Upper lobe of left lung (tissue), 6 donors: ENCODE measurements around the gene RILPL2. TPM values are rescaled to one million over a fixed set of nuclear protein-coding genes. Genes with fewer than 3 reads are reported as not detected.

Source experiments
- ATAC-seq, 2 donors: fragments of 200-7000 bp; cut with Tn5 transposase; one replicate each; pipeline ENCODE4 v1.9.1; 2022; ENCODE audit warnings: mild to moderate bottlenecking in 2 of 2, moderate library complexity in 2 of 2; ENCODE audit not compliant: low FRiP score in 2 of 2
- DNase-seq, 2 donors: peaks; one replicate each; pipeline ENCODE4 v3.0.0-alpha.2; 2019 to 2020
- H3K27ac ChIP-seq, 4 donors: fragments of 200-600 bp; sonication (generic); one replicate each; pipeline ENCODE4 v1.5.1; 2016 to 2019
- H3K27me3 ChIP-seq, 4 donors: fragments of 200-600 bp; sonication (generic); one replicate each; pipeline ENCODE4 v1.5.1; 2017 to 2019
- H3K36me3 ChIP-seq, 4 donors: fragments of 200-600 bp; sonication (generic); one replicate each; pipeline ENCODE4 v1.5.1; 2016 to 2019
- H3K4me1 ChIP-seq, 4 donors: fragments of 200-600 bp; sonication (generic); one replicate each; pipeline ENCODE4 v1.5.1; 2018 to 2019
- H3K4me3 ChIP-seq, 4 donors: fragments of 200-600 bp; sonication (generic); one replicate each; pipeline ENCODE4 v1.5.1; 2017 to 2019; ENCODE audit warnings: mild to moderate bottlenecking in 2 of 4, moderate library complexity in 1 of 4
- H3K9me3 ChIP-seq, 4 donors: fragments of 200-600 bp; sonication (generic); one replicate each; pipeline ENCODE4 v1.5.1; 2018 to 2019
- EP300 ChIP-seq, 4 donors: sonication (generic); formaldehyde crosslinking; IDR thresholded peaks; one replicate each; pipeline ENCODE4 v1.5.1; 2017; ENCODE audit warnings: antibody characterized with exemption in 4 of 4, control low read depth in 2 of 4
- POLR2A ChIP-seq, 4 donors: fragments of 450-650 bp; IDR thresholded peaks; one replicate each; pipeline ENCODE4 v1.5.1; 2016 to 2017; ENCODE audit warnings: antibody characterized with exemption in 4 of 4, mild to moderate bottlenecking in 2 of 4
- POLR2AphosphoS5 ChIP-seq, 2 donors: sonication (generic); formaldehyde crosslinking; IDR thresholded peaks; one replicate each; pipeline ENCODE4 v1.5.1; 2017; ENCODE audit warnings: antibody characterized with exemption in 2 of 2
- WGBS, 2 donors: methylation state at CpG; one replicate each; pipeline ENCODE4 v1.1.5; 2017 to 2018; 5-methylcytosine and 5-hydroxymethylcytosine counted together
- total RNA-seq, 6 donors: library from RNA; depleted of rRNA in 4 of 6; stranded (reverse); fragments of >200 nt in 4 of 6; gene quantifications; one replicate each; pipeline versions ENCODE4 v1.1.0 to v1.2.1, GENCODE V29; 2016 to 2021
- TF ChIP-seq, protein P1 (sequence below), 6 experiments: fragments of 450-650 bp in 4 of 6; fragments of 200-600 bp in 2 of 6; sonication (generic) in 2 of 6; IDR thresholded peaks; one replicate each; pipeline ENCODE4 v1.5.1; 2016 to 2019; ENCODE audit warnings: antibody characterized with exemption in 6 of 6
- donor health status: DM: no; HTN: no; CAD: no; lungs with moderate emphysema.
- donor health status: DM: no; HTN: yes; CAD: no; lungs with severe emphysema.

Gene RILPL2
- total RNA-seq, 6 donors from 2014 or later: 12.5 to 29.9 (median 14.6) TPM

DNA sequence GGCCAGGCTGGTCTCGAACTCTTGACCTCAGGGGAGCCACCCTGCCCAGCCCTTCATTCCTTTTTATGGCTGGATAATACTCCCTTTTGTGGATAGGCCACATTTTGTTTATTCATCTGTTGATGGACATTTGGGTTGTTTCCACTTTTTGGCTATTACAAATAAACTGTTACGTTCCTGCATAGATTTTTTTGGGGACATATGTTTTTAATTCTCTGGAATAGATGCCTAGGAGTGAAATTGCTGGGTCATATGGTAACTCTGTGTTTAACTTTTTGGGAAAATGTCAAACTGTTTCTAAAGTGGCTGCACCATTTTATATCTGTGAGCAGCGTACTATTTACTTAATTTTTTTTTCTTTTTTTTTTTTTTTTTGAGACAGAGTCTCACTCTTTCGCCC lies 42.7 kb downstream of the RILPL2 start:
- Histone ChIP-seq H3K36me3 (peaks cover 35 to 80% (median 57%) of the 10 kb centered on the region in 4 donors), H3K27me3 (no peaks in the 10 kb centered on the region), H3K27ac (no peak overlapping the region), H3K9me3 (no peaks in the 10 kb centered on the region), H3K4me1 (peaks cover 33 to 49% (median 35%) of the 10 kb centered on the region in 4 donors), H3K4me3 (no peak overlapping the region)
- WGBS, 2 donors: 87 to 90% methylated on average over 4 of the region's 4 CpGs
- DNase-seq (no peak), ATAC-seq (no peak)
- no peak for TF ChIP-seq POLR2AphosphoS5 (IDR thresholded peaks at IDR 0.05)
- TF ChIP-seq POLR2A (IDR thresholded peaks at IDR 0.05): no peak
- TF ChIP-seq, protein P1, sequence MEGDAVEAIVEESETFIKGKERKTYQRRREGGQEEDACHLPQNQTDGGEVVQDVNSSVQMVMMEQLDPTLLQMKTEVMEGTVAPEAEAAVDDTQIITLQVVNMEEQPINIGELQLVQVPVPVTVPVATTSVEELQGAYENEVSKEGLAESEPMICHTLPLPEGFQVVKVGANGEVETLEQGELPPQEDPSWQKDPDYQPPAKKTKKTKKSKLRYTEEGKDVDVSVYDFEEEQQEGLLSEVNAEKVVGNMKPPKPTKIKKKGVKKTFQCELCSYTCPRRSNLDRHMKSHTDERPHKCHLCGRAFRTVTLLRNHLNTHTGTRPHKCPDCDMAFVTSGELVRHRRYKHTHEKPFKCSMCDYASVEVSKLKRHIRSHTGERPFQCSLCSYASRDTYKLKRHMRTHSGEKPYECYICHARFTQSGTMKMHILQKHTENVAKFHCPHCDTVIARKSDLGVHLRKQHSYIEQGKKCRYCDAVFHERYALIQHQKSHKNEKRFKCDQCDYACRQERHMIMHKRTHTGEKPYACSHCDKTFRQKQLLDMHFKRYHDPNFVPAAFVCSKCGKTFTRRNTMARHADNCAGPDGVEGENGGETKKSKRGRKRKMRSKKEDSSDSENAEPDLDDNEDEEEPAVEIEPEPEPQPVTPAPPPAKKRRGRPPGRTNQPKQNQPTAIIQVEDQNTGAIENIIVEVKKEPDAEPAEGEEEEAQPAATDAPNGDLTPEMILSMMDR (IDR thresholded peaks at IDR 0.05): no peak
- TF ChIP-seq EP300 (IDR thresholded peaks at IDR 0.05): no peak

DNA sequence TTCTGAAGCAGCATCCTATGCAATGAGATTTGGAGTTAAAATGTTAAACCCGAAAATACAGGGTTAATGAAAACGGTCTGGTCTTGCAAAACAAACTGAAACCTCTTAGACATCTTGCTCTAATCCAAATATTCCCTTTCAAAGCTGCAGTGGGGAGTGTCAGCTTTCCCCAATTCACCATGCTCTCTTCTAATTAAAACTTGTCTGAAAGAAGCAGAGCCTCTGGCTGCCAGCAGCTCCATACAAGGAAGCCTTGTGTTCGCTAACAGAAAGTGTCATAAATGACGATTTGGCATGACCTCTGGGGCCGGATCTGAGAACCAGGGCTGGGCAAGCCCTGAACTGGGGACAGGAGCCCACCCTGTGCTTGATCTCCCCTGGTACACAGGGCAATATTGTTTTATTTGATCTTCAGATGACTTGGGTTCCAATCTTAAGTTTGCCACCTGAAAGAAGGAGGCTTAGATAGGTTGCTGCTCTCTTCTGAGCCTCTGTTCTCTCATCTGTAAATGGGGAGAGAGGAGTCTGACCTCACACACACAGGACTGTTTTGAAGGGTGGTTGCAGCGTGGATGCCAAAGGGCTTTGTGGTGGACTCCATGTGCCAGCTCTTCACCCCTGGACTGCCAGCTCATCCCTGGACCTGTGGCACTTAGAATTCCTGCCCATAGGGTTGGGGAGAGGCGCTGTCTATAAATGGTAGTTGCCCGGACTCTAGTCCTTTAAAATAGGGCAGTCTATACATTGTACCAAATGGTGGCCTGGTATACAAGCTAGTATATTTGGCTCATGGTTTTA lies 44.7 kb downstream of the RILPL2 start:
- no peak for TF ChIP-seq POLR2AphosphoS5 (IDR thresholded peaks at IDR 0.05)
- TF ChIP-seq POLR2A (IDR thresholded peaks at IDR 0.05): no peak
- TF ChIP-seq, protein P1 (IDR thresholded peaks at IDR 0.05): no peak
- TF ChIP-seq EP300 (IDR thresholded peaks at IDR 0.05): no peak

DNA sequence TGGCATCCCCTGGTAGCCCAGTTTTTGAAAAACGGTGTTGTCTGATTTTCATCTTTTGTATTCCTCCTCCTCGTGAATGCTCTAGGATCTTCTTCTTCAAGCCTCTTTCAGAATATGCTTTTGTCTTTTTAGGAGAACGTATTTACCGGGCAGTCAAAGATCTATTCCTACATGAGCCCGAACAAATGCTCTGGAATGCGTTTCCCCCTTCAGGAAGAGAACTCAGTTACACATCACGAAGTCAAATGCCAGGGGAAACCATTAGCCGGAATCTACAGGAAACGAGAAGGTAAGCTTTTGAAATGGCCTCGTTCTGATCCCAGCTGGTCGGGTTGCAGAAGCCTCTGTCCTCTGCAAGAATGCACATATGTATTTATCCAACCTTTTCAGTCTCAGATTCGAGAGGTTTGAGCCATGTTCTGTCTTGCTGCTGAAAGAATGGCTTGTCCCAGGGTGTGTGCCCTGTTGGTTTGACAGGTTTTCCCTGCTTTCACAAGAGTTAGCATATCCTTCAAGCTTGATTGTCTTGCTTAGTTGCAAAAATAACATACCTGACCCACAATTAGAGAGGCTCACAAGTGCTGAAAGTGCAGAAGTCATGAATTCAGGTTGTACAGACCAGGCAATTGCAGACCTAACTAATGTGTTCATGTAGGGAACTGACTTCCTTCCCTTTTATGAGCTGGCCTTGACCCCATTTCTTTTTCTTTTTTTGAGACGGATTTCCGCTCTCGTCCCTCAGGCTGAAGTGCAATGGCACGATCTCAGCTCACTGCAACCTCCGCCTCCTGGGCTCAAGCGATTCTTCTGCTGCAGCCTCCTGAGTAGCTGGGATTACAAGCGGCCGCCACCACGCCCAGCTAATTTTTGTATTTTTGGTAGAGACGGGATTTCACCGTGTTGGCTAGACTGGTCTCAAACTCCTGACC lies 45.7 kb downstream of the RILPL2 start:
- no peaks in the 10 kb centered on the region for H3K9me3 ChIP-seq
- ATAC-seq (peak; percentile 8 to 78), DNase-seq (peak in 1 of 2 donors; percentile 44)
- no peak for TF ChIP-seq EP300 (IDR thresholded peaks at IDR 0.05)
- TF ChIP-seq, protein P1 (IDR thresholded peaks at IDR 0.05): no peak
- peak in 1 of 4 donors; percentile 40 for TF ChIP-seq POLR2A (IDR thresholded peaks at IDR 0.05)
- peak; percentile 21 to 29 for TF ChIP-seq POLR2AphosphoS5 (IDR thresholded peaks at IDR 0.05)
- H3K4me3 ChIP-seq: peak overlapping the region in 3 of 4 donors; percentile 79 to 86 (median 84)
- H3K36me3 ChIP-seq: peaks cover 13 to 50% (median 31%) of the 10 kb centered on the region in 4 donors
- peaks cover 36 to 60% (median 38%) of the 10 kb centered on the region in 4 donors for H3K4me1 ChIP-seq
- H3K27ac ChIP-seq: peak overlapping the region; percentile 85 to 92 (median 90)
- 33 to 42% methylated on average over 23 of the region's 23 CpGs for WGBS, 2 donors
- H3K27me3 ChIP-seq: no peaks in the 10 kb centered on the region

More for the DNA sequence above, 44.7 kb downstream of the RILPL2 start:
- peaks cover 36 to 60% (median 38%) of the 10 kb centered on the region in 4 donors for H3K4me1 ChIP-seq
- H3K4me3 ChIP-seq: peak overlapping the region in 1 of 4 donors; percentile 86
- no peaks in the 10 kb centered on the region for H3K9me3 ChIP-seq
- ATAC-seq: no peak
- H3K27me3 ChIP-seq: no peaks in the 10 kb centered on the region
- peaks cover 22 to 60% (median 41%) of the 10 kb centered on the region in 4 donors for H3K36me3 ChIP-seq
- WGBS, 2 donors: 64 to 70% methylated on average over 8 of the region's 8 CpGs
- no peak for DNase-seq
- H3K27ac ChIP-seq: peak overlapping the region; percentile 85 to 92 (median 90)

DNA sequence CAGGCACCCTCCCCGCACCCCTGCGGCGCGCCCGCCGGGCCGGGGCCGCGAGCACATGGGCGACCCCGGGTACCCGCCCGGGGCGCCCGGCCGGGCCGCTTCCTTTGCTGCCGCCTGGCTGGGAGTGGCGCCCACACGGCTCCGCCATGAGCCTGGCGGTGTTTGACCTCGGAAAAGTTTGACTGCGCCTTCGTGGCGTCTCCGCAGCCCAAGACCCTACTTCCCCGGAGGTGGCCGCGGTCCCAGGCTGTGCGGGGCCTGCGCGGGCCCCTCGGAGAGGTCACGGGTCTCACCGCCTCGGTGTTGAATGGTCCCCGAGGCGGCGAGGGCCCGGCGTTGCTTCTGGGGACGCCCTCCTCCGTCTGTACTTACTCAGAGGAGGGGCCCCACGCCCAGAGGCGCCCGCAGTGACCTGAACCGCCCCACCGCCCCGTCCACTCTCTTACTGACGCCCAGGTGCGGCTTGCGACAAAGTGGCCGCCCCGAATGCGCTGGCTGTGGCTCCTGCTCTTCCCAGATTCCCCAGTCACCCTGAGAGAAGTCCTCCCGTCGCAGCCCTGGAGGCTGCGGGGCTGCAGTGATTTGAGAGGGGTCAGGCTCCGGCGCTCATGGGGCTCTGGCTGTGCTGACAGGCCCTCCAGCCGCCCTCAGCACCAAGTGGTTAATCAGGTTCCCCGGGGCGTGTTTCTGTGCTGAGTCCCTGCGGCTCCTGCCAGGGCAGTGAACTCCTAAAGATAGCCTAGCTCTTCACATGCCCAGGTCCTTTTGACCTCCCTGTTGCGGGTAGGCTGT lies 46.7 kb downstream of the RILPL2 start:
- WGBS, 2 donors: 3 to 12% methylated on average over 28 to 39 of the region's 66 CpGs

More for the DNA sequence above, 46.7 kb downstream of the RILPL2 start:
- peak overlapping the region; percentile 85 to 92 (median 90) for H3K27ac ChIP-seq
- H3K27me3 ChIP-seq: no peaks in the 10 kb centered on the region
- peaks cover 10 to 40% (median 21%) of the 10 kb centered on the region in 4 donors for H3K36me3 ChIP-seq
- H3K4me3 ChIP-seq: peak overlapping the region; percentile 57 to 86 (median 82)
- ATAC-seq (peak; percentile 67 to 91), DNase-seq (peak; percentile 90 to 91)
- peak in 1 of 2 donors; percentile 20 for TF ChIP-seq POLR2AphosphoS5 (IDR thresholded peaks at IDR 0.05)
- TF ChIP-seq, protein P1 (IDR thresholded peaks at IDR 0.05): peak in 1 of 6 experiments; percentile 5
- TF ChIP-seq POLR2A (IDR thresholded peaks at IDR 0.05): peak in 1 of 4 donors; percentile 43
- no peak for TF ChIP-seq EP300 (IDR thresholded peaks at IDR 0.05)
- H3K4me1 ChIP-seq: peaks cover 40 to 60% (median 42%) of the 10 kb centered on the region in 4 donors
- no peaks in the 10 kb centered on the region for H3K9me3 ChIP-seq
